A673 (cell line): ENCODE measurements around the gene SELENON. TPM values are rescaled to one million over a fixed set of nuclear protein-coding genes. Genes with fewer than 3 reads are reported as not detected.

Experiments used
- BruUV-seq: library from RNA; stranded (reverse); fragments of 400-500 nt; replicated peaks from 2 replicates; lab custom pipeline; 2021; lab: Mats Ljungman, UMichigan
- CTCF ChIA-PET: fragments of 300-600 bp; sonication (Branson Sonifier 250); formaldehyde crosslinking; loops from one replicate; lab custom pipeline; 2022; ENCODE audit warnings: antibody characterized with exemption; lab: Charles Lee
- POLR2A ChIA-PET: fragments of 300-600 bp; sonication (Branson Sonifier 250); formaldehyde crosslinking; loops from one replicate; lab custom pipeline; 2022; ENCODE audit warnings: antibody characterized with exemption; ENCODE audit not compliant: low non-redundant PET; lab: Charles Lee
- DNase-seq: peaks from one replicate; pipeline ENCODE4 v3.0.0-alpha.2; 2015; ENCODE audit warnings: low spot score
- H3K27ac ChIP-seq: fragments of 200-600 bp; sonication (generic); 2 replicates; pipeline ENCODE4 v1.5.1; 2016; ENCODE audit warnings: mixed run types, low read depth, mild to moderate bottlenecking, mixed read lengths, antibody characterized with exemption, low read length; ENCODE audit not compliant: poor library complexity, severe bottlenecking
- H3K27me3 ChIP-seq: fragments of 200-600 bp; sonication (generic); replicated peaks from 2 replicates; pipeline ENCODE4 v1.6.1; 2017; ENCODE audit warnings: mixed run types, low read depth, mild to moderate bottlenecking, mixed read lengths, antibody characterized with exemption, low read length; ENCODE audit not compliant: insufficient read depth, poor library complexity
- H3K36me3 ChIP-seq: fragments of 200-600 bp; sonication (generic); 2 replicates; pipeline ENCODE4 v1.6.1; 2016; ENCODE audit warnings: mixed run types, mild to moderate bottlenecking, mixed read lengths, antibody characterized with exemption, low read length; ENCODE audit not compliant: insufficient read depth, poor library complexity, severe bottlenecking
- H3K4me1 ChIP-seq: fragments of 200-600 bp; sonication (generic); 2 replicates; pipeline ENCODE4 v1.6.1; 2017; ENCODE audit warnings: mixed run types, mild to moderate bottlenecking, mixed read lengths, antibody characterized with exemption, low read length; ENCODE audit not compliant: insufficient read depth, poor library complexity, severe bottlenecking
- H3K4me3 ChIP-seq: fragments of 200-600 bp; sonication (generic); 2 replicates; pipeline ENCODE4 v1.5.1; 2016; ENCODE audit warnings: low read depth, mixed run types, mild to moderate bottlenecking, mixed read lengths, low read length; ENCODE audit not compliant: poor library complexity, severe bottlenecking
- H3K9me3 ChIP-seq: fragments of 200-600 bp; sonication (generic); 2 replicates; pipeline ENCODE4 v1.6.1; 2016; ENCODE audit warnings: mixed run types, low read depth, mild to moderate bottlenecking, mixed read lengths, antibody characterized with exemption, low read length; ENCODE audit not compliant: poor library complexity, severe bottlenecking
- CTCF ChIP-seq: fragments of 300-800, 200-600 bp; sonication (generic); conservative IDR thresholded peaks from 2 replicates; pipeline ENCODE4 v1.5.1; 2017; ENCODE audit warnings: low read depth, mild to moderate bottlenecking, antibody characterized with exemption, low read length, moderate library complexity, mixed read lengths
- EZH2 ChIP-seq: fragments of 200-600 bp; sonication (generic); IDR thresholded peaks from 2 replicates; pipeline ENCODE4 v1.6.1; 2017; ENCODE audit warnings: borderline replicate concordance, low read depth, mild to moderate bottlenecking, mixed read lengths, antibody characterized with exemption, low read length; ENCODE audit not compliant: poor library complexity, severe bottlenecking
- intact Hi-C: fragments of 100-400 bp; cut with micrococcal nuclease; formaldehyde crosslinking; loops from one replicate; pipeline ENCODE4 v1.10.0; 2022; ENCODE audit not compliant: unreplicated experiment
- total RNA-seq: library from RNA; stranded (reverse); gene quantifications from 2 replicates; pipeline ENCODE4 v1.2.3, GENCODE V29; 2021

SELENON gene
- total RNA-seq, 1 experiment from 2014 or later, result 50.4 TPM

DNA sequence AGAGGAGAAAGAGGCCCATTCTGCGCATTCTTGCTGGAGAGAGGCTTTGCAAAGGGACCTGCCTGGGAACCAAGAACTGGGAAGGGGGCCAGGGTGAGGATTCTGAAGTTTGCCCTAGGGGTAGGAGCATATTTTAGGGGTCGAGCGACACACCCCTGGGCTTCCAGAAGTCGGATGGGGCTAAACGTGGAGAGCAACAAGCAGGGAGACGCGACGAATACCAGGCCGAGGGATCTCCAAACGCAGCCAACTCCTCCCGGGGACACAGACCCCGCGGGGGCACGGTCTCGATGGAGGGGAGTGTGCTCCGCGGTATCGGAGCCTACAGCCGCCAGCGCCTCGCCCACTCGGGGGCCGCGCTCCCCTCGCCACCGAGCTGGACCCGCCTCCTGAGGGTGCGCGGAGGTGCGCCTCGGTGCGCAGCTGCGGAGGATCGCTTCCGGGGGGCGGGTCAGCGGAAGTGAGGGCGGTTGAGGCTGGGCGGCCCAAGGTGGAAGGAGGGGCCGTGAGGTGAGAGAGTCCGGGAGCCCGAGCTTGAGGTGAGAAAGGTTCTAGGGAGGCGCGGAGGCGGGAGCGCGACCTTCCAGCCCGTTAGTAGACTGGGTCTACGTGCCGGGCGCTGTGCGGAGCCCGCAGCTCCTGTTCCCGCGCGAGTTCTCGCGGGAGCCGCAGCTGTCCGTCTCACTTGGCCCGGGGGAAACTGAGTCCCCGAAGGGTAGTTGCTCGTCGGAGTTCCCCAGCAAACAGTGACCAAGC is 19.7 kb downstream of the SELENON start, which contains the start of gene MTFR1L:
Gene MTFR1L, plus strand, starts transcription at position 464 of the 756 bp plus-strand sequence. CDS start 3,151 bp downstream, outside the sequence.
- no peaks in the 10 kb centered on the region for H3K27me3 ChIP-seq
- no peaks in the 10 kb centered on the region for H3K9me3 ChIP-seq
- CTCF ChIA-PET, result interaction anchor here (0.5 to 0.6 kb wide), 2 partner anchors 254 to 292 kb away, joined by 3 to 5 read pairs; partner anchors contain the start of gene PDIK1L
- peak within 1 kb of the TSS; percentile 90 for H3K4me3 ChIP-seq
- TF ChIP-seq EZH2 (no peak), CTCF (no peak)
- intact Hi-C loops, result no loop called here
- DNase-seq, result peak; percentile 85
- no TSS peak for BruUV-seq
- peak within 1 kb of the TSS; percentile 88 for H3K27ac ChIP-seq
- H3K4me1 ChIP-seq, result no peaks in the 10 kb centered on the region
- POLR2A ChIA-PET, result interaction anchor here (1.0 kb wide), 1 partner anchor 55 kb away, joined by 3 read pairs; no protein-coding TSS in a partner anchor
- no peaks in the 10 kb centered on the region for H3K36me3 ChIP-seq

DNA sequence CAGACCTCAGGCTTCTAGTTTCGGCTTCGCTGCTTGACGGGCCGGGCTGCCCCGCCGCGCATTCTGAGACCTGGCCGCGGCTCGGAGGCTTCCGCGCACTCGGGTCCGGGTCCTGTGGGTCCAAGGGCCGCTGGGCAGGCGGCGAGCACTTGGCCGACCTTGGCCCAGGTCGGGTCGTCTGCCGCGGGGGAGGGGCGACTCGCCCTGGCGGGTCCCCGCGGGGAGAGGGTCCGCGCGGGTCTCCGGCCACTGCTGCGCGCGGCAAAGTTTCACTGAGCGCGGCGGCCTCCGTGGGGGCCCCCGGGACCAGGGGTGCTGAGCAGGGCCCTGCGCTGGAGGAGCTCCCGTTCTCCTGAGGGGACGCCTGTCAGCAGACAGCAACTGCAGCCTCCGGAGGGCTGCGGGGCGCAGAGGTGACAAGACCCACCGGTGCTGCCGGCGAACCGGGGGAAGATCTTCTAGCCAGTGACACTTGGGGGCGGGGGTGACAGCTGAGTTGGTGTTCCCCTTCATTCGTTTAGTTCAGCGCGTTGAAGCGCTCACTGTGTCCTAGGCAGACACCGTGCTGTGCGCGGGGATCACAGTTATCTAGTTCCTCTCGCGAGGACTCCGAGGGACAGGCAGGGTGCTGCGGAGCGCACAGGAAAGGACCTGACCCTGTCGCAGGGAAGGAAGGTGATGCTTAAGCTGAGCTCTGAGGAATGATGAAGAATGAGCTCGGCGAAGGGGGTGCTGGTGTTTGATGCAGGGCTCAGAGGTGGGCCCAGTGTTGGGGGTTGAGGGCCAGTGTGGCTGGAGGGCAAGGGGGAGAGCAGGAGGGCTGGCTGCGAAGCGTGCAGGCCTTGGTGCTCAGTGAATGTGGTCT is 20.5 kb downstream of the SELENON start:
- TF ChIP-seq EZH2, result no peak
- TF ChIP-seq CTCF, result no peak
- H3K4me3 ChIP-seq, result peak overlapping the region; percentile 90
- H3K9me3 ChIP-seq, result no peaks in the 10 kb centered on the region
- DNase-seq, result peak; percentile 71
- intact Hi-C loops, result no loop called here
- H3K27ac ChIP-seq, result peak overlapping the region; percentile 88
- no TSS peak for BruUV-seq
- no peaks in the 10 kb centered on the region for H3K36me3 ChIP-seq
- CTCF ChIA-PET, result no interaction called here
- no peaks in the 10 kb centered on the region for H3K4me1 ChIP-seq
- H3K27me3 ChIP-seq, result no peaks in the 10 kb centered on the region
- POLR2A ChIA-PET, result interaction anchor here (1.0 kb wide), 1 partner anchor 54 kb away, joined by 3 read pairs; no protein-coding TSS in a partner anchor

DNA sequence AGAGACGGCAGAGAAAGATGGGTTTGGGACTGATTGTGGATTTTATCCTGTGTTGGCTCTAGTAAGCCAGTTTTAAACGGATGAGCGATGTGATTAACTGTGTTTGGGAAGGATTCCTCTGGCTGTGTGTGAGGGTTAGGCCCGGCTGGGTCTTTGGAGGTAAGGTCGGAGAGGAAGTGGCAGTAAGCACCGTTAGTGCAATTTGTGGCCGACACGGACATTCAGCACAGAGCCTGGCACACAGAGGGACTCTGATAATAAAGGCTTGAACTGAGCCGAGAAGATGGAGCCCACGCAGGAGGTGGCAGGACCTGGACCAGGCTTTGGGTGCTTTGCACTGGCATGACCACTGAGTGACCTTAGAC is 21.1 kb downstream of the SELENON start:
- intact Hi-C loops, result no loop called here

More for the DNA sequence above, 21.1 kb downstream of the SELENON start:
- ChIA-PET POLR2A (no interaction called here), CTCF (interaction anchor here (1.1 kb wide), 1 partner anchor 83 kb away, joined by 5 read pairs; no protein-coding TSS in a partner anchor)
- no peaks in the 10 kb centered on the region for H3K4me1 ChIP-seq
- H3K27ac ChIP-seq, result peak overlapping the region; percentile 88
- H3K27me3 ChIP-seq, result no peaks in the 10 kb centered on the region
- no peaks in the 10 kb centered on the region for H3K36me3 ChIP-seq
- TF ChIP-seq CTCF, result no peak
- TF ChIP-seq EZH2, result no peak
- H3K9me3 ChIP-seq, result no peaks in the 10 kb centered on the region
- no peak for DNase-seq
- H3K4me3 ChIP-seq, result peak overlapping the region; percentile 90
- no TSS peak for BruUV-seq
